Body of pancreas (tissue), 4 donors: ENCODE results near the gene P3H4. TPM values are rescaled to one million over a fixed set of nuclear protein-coding genes. Genes with fewer than 3 reads are reported as not detected.

Experiments used
- ATAC-seq: fragments of 150-250 bp; one replicate; pipeline ENCODE4 v1.9.1; 2016
- DNase-seq, 4 donors: peaks; one replicate each; pipeline ENCODE4 v3.0.0-alpha.2; 2019
- H3K27ac ChIP-seq, 4 donors: fragments of 200-600 bp; sonication (generic); 1 replicate in 3 of 4; 2 replicates in 1 of 4; pipeline versions ENCODE4 v1.5.1 to v1.6.1; 2016 to 2019; ENCODE audit warnings: mild to moderate bottlenecking in 1 of 4, mixed read lengths in 1 of 4, moderate library complexity in 1 of 4
- H3K27me3 ChIP-seq, 2 donors: fragments of 200-600 bp; sonication (generic); one replicate each; pipeline ENCODE4 v1.6.0; 2016; ENCODE audit warnings: mild to moderate bottlenecking in 1 of 2
- H3K36me3 ChIP-seq, 2 donors: fragments of 200-600 bp; sonication (generic); replicated peaks in 1 of 2; 2 replicates each; pipeline ENCODE4 v1.5.1; 2016; ENCODE audit warnings: low read depth in 2 of 2; ENCODE audit not compliant: insufficient read depth in 1 of 2
- H3K4me1 ChIP-seq: fragments of 200-600 bp; sonication (generic); one replicate; pipeline ENCODE4 v1.6.0; 2016
- H3K4me3 ChIP-seq, 2 donors: fragments of 200-600 bp; sonication (generic); 1 replicate in 1 of 2; 2 replicates in 1 of 2; pipeline ENCODE4 v1.5.1; 2016 to 2019
- H3K9me3 ChIP-seq, 3 donors: fragments of 200-600 bp; sonication (generic); 1 replicate in 2 of 3; 2 replicates in 1 of 3; pipeline ENCODE4 v1.5.1; 2016
- CTCF ChIP-seq, 7 experiments: fragments of 450-650 bp in 4 of 7; fragments of 200-600 bp in 3 of 7; sonication (generic) in 3 of 7; IDR thresholded peaks; one replicate each; pipeline ENCODE4 v1.5.1; 2016 to 2019; ENCODE audit warnings: antibody characterized with exemption in 7 of 7
- POLR2A ChIP-seq, 3 donors: fragments of 450-650 bp; IDR thresholded peaks; one replicate each; pipeline ENCODE4 v1.6.1; 2016; ENCODE audit warnings: antibody characterized with exemption in 3 of 3, mild to moderate bottlenecking in 2 of 3
- WGBS, 2 donors: methylation state at CpG; one replicate each; pipeline ENCODE4 v1.1.5; 2017; 5-methylcytosine and 5-hydroxymethylcytosine counted together
- intact Hi-C: fragments of 100-400 bp; cut with DNase I; formaldehyde crosslinking; loops from one replicate; pipeline ENCODE4 v1.15.1; 2023
- total RNA-seq, 2 donors: library from RNA; depleted of rRNA; stranded (reverse); fragments of >200 nt; gene quantifications; one replicate each; pipeline ENCODE4 v1.1.0, GENCODE V29; 2016

Gene P3H4
- total RNA-seq, 2 donors from 2014 or later: 18.4 to 22.7 TPM

GRCh38 chr17:41766135-41766534, 45.6 kb downstream of the P3H4 start:
- intact Hi-C loops: no loop called here
- Histone ChIP-seq H3K27me3 (no peaks in the 10 kb centered on the region), H3K27ac (no peak overlapping the region), H3K36me3 (peaks cover 56 to 58% of the 10 kb centered on the region in 2 donors), H3K9me3 (no peaks in the 10 kb centered on the region), H3K4me3 (no peak overlapping the region), H3K4me1 (no peaks in the 10 kb centered on the region)
- TF ChIP-seq POLR2A (IDR thresholded peaks at IDR 0.05): no peak
- no peak for TF ChIP-seq CTCF (IDR thresholded peaks at IDR 0.05)
- ATAC-seq: no peak
- DNase-seq: no peak

DNA sequence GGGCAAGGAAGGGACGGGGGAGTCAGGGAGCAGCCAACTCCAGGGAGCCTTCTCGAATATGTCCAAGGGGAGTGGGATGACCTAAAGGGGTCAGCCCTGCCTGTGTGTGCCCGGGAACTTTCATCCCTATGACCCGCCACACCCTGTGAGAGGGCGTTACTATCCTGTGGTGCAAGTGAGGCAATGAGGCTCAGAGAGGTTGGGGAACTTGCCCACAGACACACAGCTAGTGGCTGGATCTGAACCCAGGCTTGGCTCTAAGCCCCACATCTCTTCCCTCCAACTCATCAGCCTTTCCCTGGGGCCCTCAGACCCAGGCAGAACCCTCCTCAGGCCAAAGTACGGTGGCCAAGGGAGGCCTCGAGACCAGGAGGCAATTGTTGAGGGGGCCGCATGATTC, 48.4 kb downstream of the P3H4 start:
- H3K9me3 ChIP-seq: no peaks in the 10 kb centered on the region
- no peaks in the 10 kb centered on the region for H3K4me1 ChIP-seq
- H3K4me3 ChIP-seq: no peak overlapping the region
- H3K27ac ChIP-seq: no peak overlapping the region
- DNase-seq: no peak
- no peaks in the 10 kb centered on the region for H3K27me3 ChIP-seq
- peaks cover 47 to 56% of the 10 kb centered on the region in 2 donors for H3K36me3 ChIP-seq
- no peak for TF ChIP-seq POLR2A (IDR thresholded peaks at IDR 0.05)
- TF ChIP-seq CTCF (IDR thresholded peaks at IDR 0.05): no peak
- no peak for ATAC-seq
- 94 to 95% methylated on average over 2 to 8 of the region's 8 CpGs for WGBS, 2 donors
- intact Hi-C loops: no loop called here

DNA sequence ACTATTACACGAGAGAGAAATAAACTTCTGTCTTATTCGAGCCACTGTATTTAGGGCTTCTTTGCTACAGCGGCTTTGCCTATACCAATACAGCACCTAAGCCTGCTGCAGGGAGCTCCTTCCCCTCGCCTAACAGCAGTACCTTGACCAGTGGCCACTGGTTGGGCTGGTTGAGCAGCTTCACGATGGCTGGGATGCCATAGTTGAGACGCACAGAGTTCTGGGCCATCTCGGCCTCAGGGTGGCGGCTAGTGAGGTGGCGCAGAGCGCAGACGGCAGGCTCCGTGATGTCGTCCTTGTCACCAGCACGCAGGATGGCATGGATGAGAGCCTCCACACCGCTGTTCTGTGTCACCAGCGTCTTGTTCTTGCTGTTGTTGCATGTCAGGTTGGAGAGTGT, 48.9 kb downstream of the P3H4 start:
- no peaks in the 10 kb centered on the region for H3K9me3 ChIP-seq
- no peak overlapping the region for H3K27ac ChIP-seq
- H3K4me1 ChIP-seq: no peaks in the 10 kb centered on the region
- TF ChIP-seq CTCF (IDR thresholded peaks at IDR 0.05) (no peak), POLR2A (IDR thresholded peaks at IDR 0.05) (no peak)
- ATAC-seq (no peak), DNase-seq (no peak)
- H3K27me3 ChIP-seq: no peaks in the 10 kb centered on the region
- no peak overlapping the region for H3K4me3 ChIP-seq
- 88 to 92% methylated on average over 15 of the region's 16 CpGs for whole genome bisulfite sequencing, 2 donors
- intact Hi-C loops: no loop called here
- peaks cover 45 to 56% of the 10 kb centered on the region in 2 donors for H3K36me3 ChIP-seq

DNA sequence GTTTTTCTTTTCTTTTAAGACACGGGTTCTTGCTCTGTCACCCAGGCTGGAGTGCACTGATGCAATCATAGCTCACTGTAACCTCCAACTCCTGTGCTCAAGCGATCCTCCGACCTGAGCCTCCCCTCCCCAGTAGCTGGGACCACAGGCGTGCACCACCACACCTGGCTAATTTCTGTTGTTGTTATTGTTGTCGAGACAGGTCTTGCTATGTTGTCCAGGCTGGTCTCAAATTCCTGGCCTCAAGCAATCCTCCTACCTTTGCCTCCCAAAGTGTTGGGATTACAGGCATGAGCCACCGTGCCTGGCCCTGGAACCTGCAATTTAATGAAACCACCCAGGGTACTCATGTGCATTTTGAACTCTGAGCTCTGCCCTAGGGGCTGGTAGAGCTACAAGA, 49.4 kb downstream of the P3H4 start:
- no peak overlapping the region for H3K27ac ChIP-seq
- WGBS, 2 donors: 79 to 90% methylated on average over 6 of the region's 6 CpGs
- H3K36me3 ChIP-seq: peaks cover 40 to 54% of the 10 kb centered on the region in 2 donors
- H3K4me3 ChIP-seq: no peak overlapping the region
- DNase-seq (no peak), ATAC-seq (no peak)
- no peaks in the 10 kb centered on the region for H3K4me1 ChIP-seq
- H3K27me3 ChIP-seq: no peaks in the 10 kb centered on the region
- intact Hi-C loops: no loop called here
- no peak for TF ChIP-seq CTCF (IDR thresholded peaks at IDR 0.05)
- TF ChIP-seq POLR2A (IDR thresholded peaks at IDR 0.05): no peak
- no peaks in the 10 kb centered on the region for H3K9me3 ChIP-seq

DNA sequence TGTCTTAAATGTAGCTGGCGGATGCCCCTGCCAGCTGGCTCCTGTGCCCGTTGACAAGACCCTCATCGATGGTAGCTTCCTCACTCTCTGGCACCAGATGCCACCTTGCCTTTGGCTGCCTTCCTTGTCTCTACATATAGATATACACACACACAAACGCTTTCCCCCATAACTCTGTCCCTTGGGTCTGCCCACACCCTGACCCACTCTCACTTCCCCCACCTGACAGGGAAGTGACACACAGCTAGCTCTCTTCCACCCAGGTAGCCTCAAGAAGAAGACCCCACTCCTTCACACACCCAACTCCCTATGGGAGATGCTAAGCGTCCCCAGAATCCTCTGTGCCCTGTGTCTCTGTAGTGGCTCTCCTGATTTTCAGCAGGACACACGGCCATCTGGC, 50.9 kb downstream of the P3H4 start:
- TF ChIP-seq CTCF (IDR thresholded peaks at IDR 0.05): no peak
- no peak for TF ChIP-seq POLR2A (IDR thresholded peaks at IDR 0.05)
- no peak overlapping the region for H3K4me3 ChIP-seq
- H3K27ac ChIP-seq: no peak overlapping the region
- H3K9me3 ChIP-seq: no peaks in the 10 kb centered on the region
- ATAC-seq (no peak), DNase-seq (no peak)
- 88 to 93% methylated on average over 6 of the region's 6 CpGs for WGBS, 2 donors
- H3K4me1 ChIP-seq: no peaks in the 10 kb centered on the region
- H3K36me3 ChIP-seq: peaks cover 26 to 51% of the 10 kb centered on the region in 2 donors
- no peaks in the 10 kb centered on the region for H3K27me3 ChIP-seq
- intact Hi-C loops: no loop called here
